ENCODE data around the gene WDFY2.
"Not testable (repeated sequence)": the region's sequence is repeated elsewhere in the genome, so short reads cannot be mapped to it uniquely, and the experiment has no call there.

The WDFY2 gene

GRCh38 chr13:51552027-51552426 is 32.2 kb upstream of the WDFY2 start:
- H3K27me3 ChIP-seq (ENCODE audit: insufficient read depth, low read length): no peaks in the 10 kb centered on the region

DNA sequence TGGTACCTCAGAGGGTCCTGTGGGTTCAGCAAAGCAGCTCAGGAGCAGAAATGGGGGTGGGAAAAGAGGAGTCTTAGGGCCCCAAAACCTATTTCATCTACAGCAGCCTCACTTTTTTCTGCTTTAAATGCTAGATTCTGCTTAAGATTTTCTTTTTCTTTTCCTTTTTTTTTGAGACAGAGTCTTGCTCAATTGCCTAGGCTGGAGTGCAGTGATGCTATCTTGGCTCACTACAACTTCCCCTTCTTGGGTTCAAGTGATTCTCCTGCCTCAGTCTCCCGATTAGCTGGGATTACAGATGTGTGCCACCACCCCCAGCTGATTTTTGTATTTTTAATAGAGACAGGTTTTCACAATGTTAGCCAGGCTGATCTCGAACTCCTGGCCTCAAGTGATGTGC is 30.7 kb upstream of the WDFY2 start:
- Histone ChIP-seq H3K4me3 (ENCODE audit: low read length) (no peak overlapping the region), H3K4me1 (ENCODE audit: insufficient read depth, low read length) (peaks cover 11% of the 10 kb centered on the region), H3K9me3 (ENCODE audit: low read length) (no peaks in the 10 kb centered on the region), H3K36me3 (ENCODE audit: insufficient read depth, low read length) (no peaks in the 10 kb centered on the region), H2AFZ (ENCODE audit: low read depth, low read length) (no peak overlapping the region), H3K27me3 (ENCODE audit: insufficient read depth, low read length) (no peaks in the 10 kb centered on the region)

More at GRCh38 chr13:51552027-51552426, 32.2 kb upstream of the WDFY2 start:
- H2AFZ ChIP-seq (ENCODE audit: low read depth, low read length): no peak overlapping the region
- H3K36me3 ChIP-seq (ENCODE audit: insufficient read depth, low read length): no peaks in the 10 kb centered on the region
- H3K9me3 ChIP-seq (ENCODE audit: low read length): no peaks in the 10 kb centered on the region
- peaks cover 11% of the 10 kb centered on the region for H3K4me1 ChIP-seq (ENCODE audit: insufficient read depth, low read length)
- no peak overlapping the region for H3K4me3 ChIP-seq (ENCODE audit: low read length)

DNA sequence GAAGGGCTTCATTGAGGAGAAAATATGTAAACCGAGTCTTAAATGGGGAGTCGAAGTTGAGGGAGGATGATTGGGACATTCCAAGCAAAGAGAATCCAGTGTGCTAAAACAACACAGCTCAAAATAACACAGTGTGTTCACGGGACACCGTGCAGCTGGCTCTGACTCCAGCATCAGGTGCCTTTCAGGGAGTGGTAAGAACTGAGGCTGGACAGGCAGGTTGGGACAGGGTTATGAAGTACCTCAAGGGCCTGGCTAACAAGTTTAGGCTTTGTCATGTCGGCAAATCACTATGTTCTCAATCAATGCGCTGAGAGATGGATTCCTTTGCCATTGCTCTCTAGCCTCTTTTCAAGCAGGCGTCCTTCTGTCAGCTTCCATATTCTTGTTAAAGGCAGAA is 27.5 kb upstream of the WDFY2 start:
- Histone ChIP-seq H3K9me3 (ENCODE audit: low read length) (no peaks in the 10 kb centered on the region), H3K4me1 (ENCODE audit: insufficient read depth, low read length) (peaks cover 11% of the 10 kb centered on the region), H3K27me3 (ENCODE audit: insufficient read depth, low read length) (no peaks in the 10 kb centered on the region), H3K4me3 (ENCODE audit: low read length) (no peak overlapping the region), H2AFZ (ENCODE audit: low read depth, low read length) (no peak overlapping the region), H3K36me3 (ENCODE audit: insufficient read depth, low read length) (no peaks in the 10 kb centered on the region)

- H3K27me3 ChIP-seq (ENCODE audit: insufficient read depth, low read length): no peaks in the 10 kb centered on the region
- H3K4me1 ChIP-seq (ENCODE audit: insufficient read depth, low read length): peaks cover 11% of the 10 kb centered on the region
- H3K9me3 ChIP-seq (ENCODE audit: low read length): no peaks in the 10 kb centered on the region
- H3K4me3 ChIP-seq (ENCODE audit: low read length): no peak overlapping the region
- no peaks in the 10 kb centered on the region for H3K36me3 ChIP-seq (ENCODE audit: insufficient read depth, low read length)
- no peak overlapping the region for H2AFZ ChIP-seq (ENCODE audit: low read depth, low read length)
These were observed 26.8 kb upstream of the WDFY2 start for GRCh38 chr13:51557438-51557837.

DNA sequence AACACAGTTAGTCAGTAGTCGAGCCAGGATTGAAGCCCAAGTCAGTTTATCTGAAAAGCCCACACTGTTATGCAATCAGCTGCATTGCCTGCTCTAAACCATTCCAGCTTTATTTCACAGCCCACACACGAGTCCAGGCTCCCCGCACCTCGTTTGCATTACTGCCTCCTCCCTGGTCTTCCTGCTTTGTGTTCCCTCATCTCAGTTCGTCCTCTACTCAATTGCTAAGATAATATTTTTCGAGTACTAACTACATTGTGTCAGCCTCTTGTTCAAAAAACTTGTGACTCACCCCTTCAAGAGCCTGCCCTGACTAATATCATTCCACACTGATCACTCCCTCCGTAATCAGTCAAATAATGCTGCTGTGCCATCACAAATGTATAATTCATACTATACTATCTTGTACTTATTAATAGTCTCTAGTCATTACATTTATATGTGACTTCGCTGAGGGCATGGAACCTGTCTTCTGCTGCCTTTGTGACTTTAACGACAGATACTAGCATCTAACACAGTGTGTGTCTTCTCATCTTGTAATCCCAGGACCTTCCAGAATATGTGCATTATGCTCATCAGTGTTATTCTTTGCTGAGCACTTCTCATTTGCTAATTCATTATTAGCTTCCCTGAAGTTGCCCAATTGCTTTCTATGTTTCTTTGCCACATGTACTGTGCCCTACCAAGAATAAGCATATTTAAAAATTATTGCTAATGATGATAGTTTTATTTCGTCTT is 26.2 kb upstream of the WDFY2 start:
- no peaks in the 10 kb centered on the region for H3K9me3 ChIP-seq (ENCODE audit: low read length)
- no peak overlapping the region for H3K4me3 ChIP-seq (ENCODE audit: low read length)
- H3K27me3 ChIP-seq (ENCODE audit: insufficient read depth, low read length): no peaks in the 10 kb centered on the region
- H3K36me3 ChIP-seq (ENCODE audit: insufficient read depth, low read length): no peaks in the 10 kb centered on the region
- H2AFZ ChIP-seq (ENCODE audit: low read depth, low read length): no peak overlapping the region
- H3K4me1 ChIP-seq (ENCODE audit: insufficient read depth, low read length): peaks cover 6% of the 10 kb centered on the region

DNA sequence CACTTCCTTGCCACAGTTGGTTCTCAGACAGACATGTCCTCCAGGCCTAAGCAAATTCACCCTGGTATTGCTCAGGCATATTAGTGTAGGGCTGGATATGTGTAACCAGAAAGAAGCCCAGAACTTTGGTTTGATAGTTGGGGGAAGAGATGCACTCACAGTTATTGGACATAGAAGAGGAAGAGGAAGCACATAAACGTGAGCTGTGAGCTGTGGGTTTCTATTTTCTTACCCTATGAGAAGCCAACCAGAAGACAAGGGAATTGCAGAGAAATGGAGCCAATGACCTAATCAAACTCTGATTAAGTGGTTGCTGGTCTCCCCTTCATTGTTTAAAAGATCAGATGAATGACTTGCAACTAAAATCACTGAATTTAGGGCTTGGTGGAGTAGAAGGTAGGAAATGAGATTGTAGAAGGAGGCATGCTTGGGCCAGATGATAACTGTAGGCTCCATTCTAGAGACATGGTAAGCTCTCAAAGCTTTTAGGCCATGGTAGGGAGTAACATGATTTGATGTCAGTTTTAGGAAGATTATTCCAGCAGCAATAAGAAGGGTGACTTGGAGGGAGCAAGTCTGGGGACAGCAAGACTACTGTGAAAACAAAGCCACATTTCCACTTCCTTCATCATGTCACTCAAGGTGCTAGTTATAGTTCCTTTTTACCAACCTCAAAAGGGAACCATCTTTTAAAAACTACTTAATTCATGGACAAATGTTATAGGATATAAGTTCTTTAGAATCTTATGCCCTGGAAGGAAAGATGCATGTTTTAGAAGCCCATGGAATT is 24.1 kb upstream of the WDFY2 start:
- no peaks in the 10 kb centered on the region for H3K27me3 ChIP-seq (ENCODE audit: insufficient read depth, low read length)
- H3K4me1 ChIP-seq (ENCODE audit: insufficient read depth, low read length): peaks cover 6% of the 10 kb centered on the region
- no peak overlapping the region for H2AFZ ChIP-seq (ENCODE audit: low read depth, low read length)
- no peaks in the 10 kb centered on the region for H3K36me3 ChIP-seq (ENCODE audit: insufficient read depth, low read length)
- H3K9me3 ChIP-seq (ENCODE audit: low read length): no peaks in the 10 kb centered on the region
- H3K4me3 ChIP-seq (ENCODE audit: low read length): no peak overlapping the region

DNA sequence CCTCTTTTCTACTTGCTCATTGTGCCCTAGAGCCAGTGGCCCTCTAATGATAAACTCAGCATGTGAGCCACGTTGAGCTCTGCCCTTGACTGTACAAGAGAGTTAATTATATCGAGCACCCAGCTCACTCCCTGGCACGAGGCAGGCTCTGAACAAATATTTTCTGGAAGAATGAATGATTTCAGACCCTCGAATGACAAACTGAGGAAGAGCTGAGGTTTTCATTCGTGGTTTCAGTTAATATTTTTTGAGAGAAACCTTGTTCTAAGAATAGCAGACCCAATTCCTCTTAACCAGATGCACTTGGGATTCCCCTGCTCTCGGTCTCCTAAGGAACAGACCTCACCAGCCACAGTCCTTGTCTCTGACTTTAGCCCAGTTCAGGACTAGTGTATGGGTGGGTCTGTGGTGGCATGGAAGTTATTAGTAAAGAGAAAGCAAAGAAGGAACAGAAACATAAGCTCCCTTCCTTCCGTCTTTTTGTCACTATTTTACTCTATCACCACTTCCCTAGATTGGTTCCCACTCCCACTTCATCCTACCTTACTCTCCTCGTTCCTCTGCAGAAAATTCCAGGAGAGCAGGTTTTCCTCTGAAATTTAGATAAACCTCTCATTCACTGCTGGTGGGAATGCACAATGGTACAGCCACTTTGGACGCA is 22.1 kb upstream of the WDFY2 start:
- H3K36me3 ChIP-seq (ENCODE audit: insufficient read depth, low read length): no peaks in the 10 kb centered on the region
- H2AFZ ChIP-seq (ENCODE audit: low read depth, low read length): no peak overlapping the region
- no peaks in the 10 kb centered on the region for H3K9me3 ChIP-seq (ENCODE audit: low read length)
- no peaks in the 10 kb centered on the region for H3K4me1 ChIP-seq (ENCODE audit: insufficient read depth, low read length)
- no peaks in the 10 kb centered on the region for H3K27me3 ChIP-seq (ENCODE audit: insufficient read depth, low read length)
- H3K4me3 ChIP-seq (ENCODE audit: low read length): no peak overlapping the region

DNA sequence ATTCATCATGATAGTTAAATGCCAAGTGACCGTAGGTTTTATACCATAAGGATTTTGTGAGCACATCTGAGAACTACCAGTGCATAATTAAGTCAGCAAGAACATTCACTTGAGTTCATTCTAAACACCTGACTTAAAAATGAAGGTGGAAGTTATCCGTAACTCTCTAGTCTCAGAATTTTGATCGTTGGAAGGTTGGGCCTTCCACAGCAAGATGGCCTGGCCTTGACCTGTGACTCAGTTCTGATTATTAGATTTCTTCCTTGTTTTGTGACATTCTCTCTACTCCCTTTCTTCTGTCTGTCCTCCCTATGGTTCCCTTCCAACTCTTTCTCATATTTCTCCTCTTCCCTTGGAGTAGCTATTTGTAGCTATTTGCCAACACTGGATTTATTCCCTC is 20.0 kb upstream of the WDFY2 start:
- H3K4me3 ChIP-seq (ENCODE audit: low read length): no peak overlapping the region
- H3K9me3 ChIP-seq (ENCODE audit: low read length): no peaks in the 10 kb centered on the region
- H2AFZ ChIP-seq (ENCODE audit: low read depth, low read length): no peak overlapping the region
- H3K4me1 ChIP-seq (ENCODE audit: insufficient read depth, low read length): no peaks in the 10 kb centered on the region
- H3K36me3 ChIP-seq (ENCODE audit: insufficient read depth, low read length): no peaks in the 10 kb centered on the region
- no peaks in the 10 kb centered on the region for H3K27me3 ChIP-seq (ENCODE audit: insufficient read depth, low read length)

DNA sequence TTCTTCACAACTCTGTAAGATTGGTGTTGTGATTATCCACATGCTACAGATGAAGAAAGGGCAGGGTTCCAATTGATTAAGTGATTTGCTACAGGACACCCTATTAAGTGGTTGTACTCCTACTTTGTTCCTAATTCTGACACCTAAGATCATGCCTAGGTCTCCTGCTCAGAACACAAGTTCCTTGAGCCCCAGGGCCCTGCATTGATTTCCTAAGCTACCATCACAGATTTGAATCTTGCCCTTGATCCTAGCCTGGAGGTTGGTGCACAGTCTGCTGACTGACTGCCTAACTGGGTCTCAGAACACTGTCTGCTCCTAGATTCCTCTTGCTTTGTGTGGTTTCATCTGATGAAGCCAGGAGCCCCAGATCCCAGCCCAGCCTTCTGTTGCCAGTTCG is 19.6 kb upstream of the WDFY2 start:
- H2AFZ ChIP-seq (ENCODE audit: low read depth, low read length): no peak overlapping the region
- no peaks in the 10 kb centered on the region for H3K36me3 ChIP-seq (ENCODE audit: insufficient read depth, low read length)
- H3K4me3 ChIP-seq (ENCODE audit: low read length): no peak overlapping the region
- H3K27me3 ChIP-seq (ENCODE audit: insufficient read depth, low read length): no peaks in the 10 kb centered on the region
- no peaks in the 10 kb centered on the region for H3K4me1 ChIP-seq (ENCODE audit: insufficient read depth, low read length)
- no peaks in the 10 kb centered on the region for H3K9me3 ChIP-seq (ENCODE audit: low read length)

DNA sequence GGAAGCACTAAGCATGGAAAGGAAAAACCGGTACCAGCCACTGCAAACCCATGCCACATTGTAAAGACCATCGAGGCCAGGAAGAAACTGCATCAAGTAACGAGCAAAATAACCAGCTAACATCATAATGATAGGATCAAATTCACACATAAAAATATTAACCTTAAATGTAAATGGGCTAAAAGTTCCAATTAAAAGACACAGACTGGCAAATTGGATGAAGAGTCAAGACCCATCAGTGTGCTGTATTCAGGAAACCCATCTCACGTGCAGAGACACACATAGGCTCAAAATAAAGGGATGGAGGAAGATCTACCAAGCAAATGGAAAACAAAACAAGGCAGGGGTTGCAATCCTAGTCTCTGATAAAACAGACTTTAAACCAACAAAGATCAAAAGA is 15.3 kb upstream of the WDFY2 start:
- H3K27me3 ChIP-seq (ENCODE audit: insufficient read depth, low read length); H3K4me3 ChIP-seq (ENCODE audit: low read length); H3K36me3 ChIP-seq (ENCODE audit: insufficient read depth, low read length); H3K4me1 ChIP-seq (ENCODE audit: insufficient read depth, low read length); H3K9me3 ChIP-seq (ENCODE audit: low read length); H2AFZ ChIP-seq (ENCODE audit: low read depth, low read length): not testable (repeated sequence)

DNA sequence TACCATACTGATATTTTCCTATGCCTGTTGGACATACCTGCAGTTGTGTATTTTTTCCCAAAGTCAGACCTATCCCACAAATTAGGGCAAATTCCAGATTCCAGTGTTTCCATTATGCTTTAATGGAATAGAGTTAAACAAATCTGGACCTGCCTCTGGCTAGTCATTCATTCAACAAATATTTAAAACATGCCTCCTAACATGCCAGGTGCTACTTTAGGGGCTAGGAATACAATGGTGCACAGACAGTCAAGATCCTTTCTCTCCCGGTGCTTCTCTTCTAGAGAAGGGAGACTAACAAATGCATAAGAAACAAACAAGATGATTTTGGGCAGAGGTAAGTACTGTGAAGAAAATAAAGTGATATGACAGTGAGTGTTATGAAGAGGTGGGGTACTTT is 7.5 kb upstream of the WDFY2 start:
- Histone ChIP-seq H2AFZ (ENCODE audit: low read depth, low read length) (no peak overlapping the region), H3K4me1 (ENCODE audit: insufficient read depth, low read length) (no peaks in the 10 kb centered on the region), H3K36me3 (ENCODE audit: insufficient read depth, low read length) (no peaks in the 10 kb centered on the region), H3K27me3 (ENCODE audit: insufficient read depth, low read length) (peaks cover 7% of the 10 kb centered on the region), H3K4me3 (ENCODE audit: low read length) (no peak overlapping the region), H3K9me3 (ENCODE audit: low read length) (no peaks in the 10 kb centered on the region)

- peaks cover 7% of the 10 kb centered on the region for H3K27me3 ChIP-seq (ENCODE audit: insufficient read depth, low read length)
- H3K9me3 ChIP-seq (ENCODE audit: low read length): no peaks in the 10 kb centered on the region
- no peak overlapping the region for H2AFZ ChIP-seq (ENCODE audit: low read depth, low read length)
- H3K36me3 ChIP-seq (ENCODE audit: insufficient read depth, low read length): no peaks in the 10 kb centered on the region
- H3K4me3 ChIP-seq (ENCODE audit: low read length): no peak overlapping the region
- no peaks in the 10 kb centered on the region for H3K4me1 ChIP-seq (ENCODE audit: insufficient read depth, low read length)
These were observed 6.6 kb upstream of the WDFY2 start for GRCh38 chr13:51577690-51578089.

DNA sequence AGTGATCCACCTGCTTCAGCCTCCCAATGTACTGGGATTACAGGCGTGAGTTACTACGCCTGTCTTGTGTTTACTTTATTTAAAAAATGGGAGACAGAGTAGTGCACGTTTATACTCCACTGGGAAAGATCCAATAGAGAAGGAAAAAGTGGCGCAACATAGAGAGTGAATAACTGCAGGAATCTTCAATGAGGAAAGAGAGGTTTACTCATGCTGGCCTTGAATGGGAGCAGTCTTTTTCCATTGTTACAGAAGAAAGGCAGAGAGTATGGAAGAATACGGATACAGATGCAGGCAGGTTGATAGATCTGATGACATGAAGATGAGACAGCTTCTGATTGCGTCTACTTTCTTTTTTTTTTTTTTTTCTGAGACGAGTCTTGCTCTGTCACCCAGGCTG is 4.6 kb upstream of the WDFY2 start:
- Histone ChIP-seq H3K36me3 (ENCODE audit: insufficient read depth, low read length) (no peaks in the 10 kb centered on the region), H3K4me3 (ENCODE audit: low read length) (no peak overlapping the region), H3K4me1 (ENCODE audit: insufficient read depth, low read length) (peaks cover 4% of the 10 kb centered on the region), H3K27me3 (ENCODE audit: insufficient read depth, low read length) (peaks cover 7% of the 10 kb centered on the region), H3K9me3 (ENCODE audit: low read length) (no peaks in the 10 kb centered on the region), H2AFZ (ENCODE audit: low read depth, low read length) (no peak overlapping the region)

All from neuron (in vitro differentiated cells).